ENCODE measurements around the gene LYZ. TPM values are rescaled to one million over a fixed set of nuclear protein-coding genes. Genes with fewer than 3 reads are reported as not detected.

LYZ gene
- total and polyA plus RNA-seq, 12 donors: 5.6 to 295 (median 12.3) TPM

- WGBS, 2 donors: 92 to 93% methylated on average over 1 of the region's 1 CpG
- Histone ChIP-seq H3K27me3 (no peaks in the 10 kb centered on the region), H3K27ac (no peak overlapping the region), H3K4me1 (no peaks in the 10 kb centered on the region), H3K36me3 (peaks cover 0 to 13% (median 0%) of the 10 kb centered on the region in 9 donors), H3K4me3 (no peak overlapping the region), H3K9me3 (peaks cover 0 to 13% (median 8%) of the 10 kb centered on the region in 11 donors)
- TF ChIP-seq CTCF (IDR thresholded peaks at IDR 0.05): no peak
- DNase-seq (no peak), ATAC-seq (no peak)
- intact Hi-C loops (cut with DNase I): loop anchor here in 1 of 10 donors (10.0 kb wide), 1 partner anchor 179 kb away; no protein-coding TSS in a partner anchor
These were observed 47.9 kb downstream of the LYZ start for GRCh38 chr12:69396041-69396440.

- no peak overlapping the region for H3K4me3 ChIP-seq
- no peaks in the 10 kb centered on the region for H3K27me3 ChIP-seq
- 98 to 99% methylated on average over 3 of the region's 3 CpGs for WGBS, 2 donors
- no peak for TF ChIP-seq CTCF (IDR thresholded peaks at IDR 0.05)
- intact Hi-C loops (cut with DNase I): loop anchor here in 1 of 10 donors (10.0 kb wide), 1 partner anchor 178 kb away; no protein-coding TSS in a partner anchor
- H3K27ac ChIP-seq: no peak overlapping the region
- H3K4me1 ChIP-seq: peaks cover 0 to under 1% (median 0%) of the 10 kb centered on the region in 9 donors
- H3K9me3 ChIP-seq: peaks cover 0 to 13% (median 8%) of the 10 kb centered on the region in 11 donors
- peaks cover 0 to 4% (median 0%) of the 10 kb centered on the region in 9 donors for H3K36me3 ChIP-seq
- DNase-seq (no peak), ATAC-seq (no peak)
These were observed 48.8 kb downstream of the LYZ start for GRCh38 chr12:69396963-69397362.

- no peak for TF ChIP-seq CTCF (IDR thresholded peaks at IDR 0.05)
- H3K4me1 ChIP-seq: peaks cover 0 to 4% (median 0%) of the 10 kb centered on the region in 9 donors
- ATAC-seq (no peak), DNase-seq (no peak)
- H3K36me3 ChIP-seq: no peaks in the 10 kb centered on the region
- H3K4me3 ChIP-seq: no peak overlapping the region
- H3K27me3 ChIP-seq: no peaks in the 10 kb centered on the region
- H3K9me3 ChIP-seq: peaks cover 0 to 13% (median 8%) of the 10 kb centered on the region in 11 donors
- 78 to 87% methylated on average over 3 of the region's 3 CpGs for WGBS, 2 donors
- intact Hi-C loops (cut with DNase I): loop anchor here in 1 of 10 donors (10.0 kb wide), 1 partner anchor 177 kb away; no protein-coding TSS in a partner anchor
- no peak overlapping the region for H3K27ac ChIP-seq
These were observed 49.8 kb downstream of the LYZ start for GRCh38 chr12:69397978-69398377.

GRCh38 chr12:69401940-69402339 is 53.8 kb downstream of the LYZ start:
- H3K4me1 ChIP-seq: peaks cover 0 to 8% (median 0%) of the 10 kb centered on the region in 9 donors
- H3K27ac ChIP-seq: peak overlapping the region in 1 of 10 donors; percentile 7
- no peaks in the 10 kb centered on the region for H3K36me3 ChIP-seq
- ATAC-seq (peak in 5 of 8 donors; percentile 64 to 79 (median 73)), DNase-seq (peak in 1 of 2 donors; percentile 25)
- no peaks in the 10 kb centered on the region for H3K27me3 ChIP-seq
- intact Hi-C loops (cut with DNase I): loop anchor here in 1 of 10 donors (1.0 kb wide), 1 partner anchor 30 kb away; no protein-coding TSS in a partner anchor
- no peak overlapping the region for H3K4me3 ChIP-seq
- 62 to 66% methylated on average over 4 of the region's 4 CpGs for WGBS, 2 donors
- no peak for TF ChIP-seq CTCF (IDR thresholded peaks at IDR 0.05)
- H3K9me3 ChIP-seq: peaks cover 0 to 7% (median 2%) of the 10 kb centered on the region in 11 donors

Other genes with a start within 250 kb of the LYZ start
- 10 to 100 TPM; 23.9 to 34.6 (median 29.3) TPM for gene CPSF6, start 108.8 kb upstream of the LYZ start, total RNA-seq
- gene CPSF6, start 108.8 kb upstream of the LYZ start, polyA plus RNA-seq: 10 to 100 TPM; 11.7 to 13.2 TPM
- 10 to 100 TPM in 4 of 10 donors, 1 to 10 TPM in 6; 7.4 to 13.1 (median 9.5) TPM for gene YEATS4, start 11.4 kb downstream of the LYZ start, total RNA-seq
- 1 to 10 TPM; 2.8 to 9.2 TPM for gene YEATS4, start 11.4 kb downstream of the LYZ start, polyA plus RNA-seq
- gene FRS2, start 122.0 kb downstream of the LYZ start, total RNA-seq: 10 to 100 TPM; 18.2 to 26.0 (median 20.0) TPM
- 1 to 10 TPM; 2.9 to 3.5 TPM for gene FRS2, start 122.0 kb downstream of the LYZ start, polyA plus RNA-seq
- 100 to 1,000 TPM in 2 of 10 donors, 10 to 100 TPM in 8; 61.3 to 115 (median 84.6) TPM for gene CCT2, start 237.1 kb downstream of the LYZ start, total RNA-seq
- gene CCT2, start 237.1 kb downstream of the LYZ start, polyA plus RNA-seq: 100 to 1,000 TPM in 1 of 2 donors, 10 to 100 TPM in 1; 41.3 to 190 TPM